GM04503 (cell line): ENCODE results near the gene EFCAB14.
"Not testable (repeated sequence)": the region's sequence is repeated elsewhere in the genome, so short reads cannot be mapped to it uniquely, and the experiment has no call there.

ENCODE experiments used
- DNase-seq: peaks from one replicate; pipeline ENCODE4 v3.0.0-alpha.2; 2012; ENCODE audit warnings: low read depth

Gene EFCAB14

GRCh38 chr1:46723901-46724300, 5.0 kb upstream of the EFCAB14 start:
- DNase-seq: no peak

GRCh38 chr1:46721686-46722205, 2.8 kb upstream of the EFCAB14 start:
- no peak for DNase-seq

GRCh38 chr1:46721204-46721603, 2.3 kb upstream of the EFCAB14 start:
- no peak for DNase-seq

GRCh38 chr1:46720319-46720718, 1.4 kb upstream of the EFCAB14 start:
- not testable (repeated sequence) for DNase-seq

- no peak for DNase-seq
Observed at GRCh38 chr1:46719689-46720088, 775 bp upstream of the EFCAB14 start.

- no peak for DNase-seq
Observed at GRCh38 chr1:46718340-46718726, 581 bp downstream of the EFCAB14 start.

- no peak for DNase-seq
Observed at GRCh38 chr1:46717654-46718053, 1.3 kb downstream of the EFCAB14 start.

- DNase-seq: no peak
Observed at GRCh38 chr1:46714976-46715375, 3.9 kb downstream of the EFCAB14 start.

- no peak for DNase-seq
Observed at GRCh38 chr1:46708121-46708520, 10.8 kb downstream of the EFCAB14 start.

GRCh38 chr1:46705408-46705807, 13.5 kb downstream of the EFCAB14 start:
- no peak for DNase-seq

GRCh38 chr1:46703927-46704641, 14.8 kb downstream of the EFCAB14 start:
- no peak for DNase-seq

- no peak for DNase-seq
Observed at GRCh38 chr1:46699666-46700065, 19.2 kb downstream of the EFCAB14 start.

- DNase-seq: no peak
Observed at GRCh38 chr1:46697053-46697452, 21.9 kb downstream of the EFCAB14 start.

GRCh38 chr1:46694676-46695075, 24.2 kb downstream of the EFCAB14 start:
- DNase-seq: not testable (repeated sequence)

- no peak for DNase-seq
Observed at GRCh38 chr1:46692811-46693770, 25.8 kb downstream of the EFCAB14 start.

GRCh38 chr1:46691997-46692790, 26.7 kb downstream of the EFCAB14 start:
- no peak for DNase-seq

- no peak for DNase-seq
Observed at GRCh38 chr1:46690931-46691421, 27.9 kb downstream of the EFCAB14 start.

- no peak for DNase-seq
Observed at GRCh38 chr1:46689897-46690296, 29.0 kb downstream of the EFCAB14 start.

- DNase-seq: no peak
Observed at GRCh38 chr1:46689356-46689755, 29.6 kb downstream of the EFCAB14 start.

GRCh38 chr1:46687921-46688509, 30.9 kb downstream of the EFCAB14 start:
- DNase-seq: no peak

- DNase-seq: peak; percentile 34
Observed at GRCh38 chr1:46687093-46687659, 31.7 kb downstream of the EFCAB14 start.
